KMS-11 (cell line): ENCODE results near the gene GOLGA2.

Experiments
- H2AFZ ChIP-seq: fragments of 200-600 bp; sonication (generic); 2 replicates; pipeline ENCODE4 v1.6.1; 2016; ENCODE audit warnings: antibody characterized with exemption, mixed run types, low read depth
- H3K27ac ChIP-seq: fragments of 200-600 bp; sonication (generic); 2 replicates; pipeline ENCODE4 v1.6.1; 2016; ENCODE audit warnings: mild to moderate bottlenecking, mixed run types
- H3K27me3 ChIP-seq: fragments of 200-600 bp; sonication (generic); 2 replicates; pipeline ENCODE4 v1.6.1; 2017; ENCODE audit warnings: mild to moderate bottlenecking, low read depth, mixed run types, moderate library complexity; ENCODE audit not compliant: insufficient read depth
- H3K36me3 ChIP-seq: fragments of 200-600 bp; sonication (generic); 2 replicates; pipeline ENCODE4 v1.6.1; 2017; ENCODE audit warnings: mild to moderate bottlenecking, mixed run types; ENCODE audit not compliant: insufficient read depth
- H3K4me1 ChIP-seq: fragments of 200-600 bp; sonication (generic); 2 replicates; pipeline ENCODE4 v1.6.1; 2016; ENCODE audit warnings: mild to moderate bottlenecking, low read depth, mixed run types; ENCODE audit not compliant: poor library complexity, severe bottlenecking
- H3K4me2 ChIP-seq: fragments of 200-600 bp; sonication (generic); 2 replicates; pipeline ENCODE4 v1.7.0; 2016; ENCODE audit warnings: mild to moderate bottlenecking, mixed run types
- H3K4me3 ChIP-seq: fragments of 200-600 bp; sonication (generic); IDR thresholded peaks from 2 replicates; pipeline ENCODE4 v1.6.1; 2017; ENCODE audit warnings: low read depth, low read length, mixed read lengths; ENCODE audit not compliant: insufficient read depth
- H3K79me2 ChIP-seq: fragments of 200-600 bp; sonication (generic); 2 replicates; pipeline ENCODE4 v1.6.1; 2016; ENCODE audit warnings: low read depth, mixed run types; ENCODE audit not compliant: insufficient read depth
- H3K9ac ChIP-seq: fragments of 200-600 bp; sonication (generic); 2 replicates; pipeline ENCODE4 v1.6.1; 2016; ENCODE audit warnings: mild to moderate bottlenecking, mixed run types
- H4K20me1 ChIP-seq: fragments of 200-600 bp; sonication (generic); 2 replicates; pipeline ENCODE4 v1.6.1; 2016; ENCODE audit warnings: mild to moderate bottlenecking, mixed run types; ENCODE audit not compliant: insufficient read depth
- TF ChIP-seq, protein P1 (sequence below): fragments of 200-600 bp; sonication (generic); conservative IDR thresholded peaks from 2 replicates; pipeline ENCODE4 v1.6.1; 2017; ENCODE audit warnings: low read depth, mild to moderate bottlenecking, antibody characterized with exemption, low read length, moderate library complexity, mixed read lengths

GOLGA2 gene

DNA sequence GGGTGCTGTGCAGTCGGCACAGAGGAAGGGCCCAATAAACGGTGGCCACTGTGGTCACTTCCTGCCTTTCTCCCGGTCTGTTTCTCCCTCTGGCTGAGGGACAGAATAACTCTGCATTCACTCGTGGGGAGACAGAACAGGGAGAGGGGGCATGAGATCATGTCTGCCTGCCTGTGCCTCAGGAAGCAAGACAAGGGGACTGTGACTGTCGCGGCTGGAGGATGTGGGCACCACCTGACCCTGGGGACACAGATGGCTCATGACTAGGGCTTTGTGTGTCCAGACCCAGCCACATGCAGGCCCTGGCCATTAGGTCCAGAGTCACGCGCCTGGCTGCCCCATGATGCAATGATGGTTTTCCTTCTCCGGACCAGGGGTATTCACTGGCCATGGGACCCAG, 40.6 kb upstream of the GOLGA2 start:
- Histone ChIP-seq H3K27me3 (no peaks in the 10 kb centered on the region), H3K4me2 (no peak overlapping the region), H3K27ac (no peak overlapping the region), H4K20me1 (no peaks in the 10 kb centered on the region), H3K79me2 (peaks cover 2% of the 10 kb centered on the region; the same call in 1 of the 2 replicates), H3K4me1 (peaks cover 3% of the 10 kb centered on the region), H3K9ac (no peak overlapping the region), H2AFZ (no peak overlapping the region), H3K36me3 (no peaks in the 10 kb centered on the region), H3K4me3 (no peak overlapping the region)
- TF ChIP-seq, protein P1, sequence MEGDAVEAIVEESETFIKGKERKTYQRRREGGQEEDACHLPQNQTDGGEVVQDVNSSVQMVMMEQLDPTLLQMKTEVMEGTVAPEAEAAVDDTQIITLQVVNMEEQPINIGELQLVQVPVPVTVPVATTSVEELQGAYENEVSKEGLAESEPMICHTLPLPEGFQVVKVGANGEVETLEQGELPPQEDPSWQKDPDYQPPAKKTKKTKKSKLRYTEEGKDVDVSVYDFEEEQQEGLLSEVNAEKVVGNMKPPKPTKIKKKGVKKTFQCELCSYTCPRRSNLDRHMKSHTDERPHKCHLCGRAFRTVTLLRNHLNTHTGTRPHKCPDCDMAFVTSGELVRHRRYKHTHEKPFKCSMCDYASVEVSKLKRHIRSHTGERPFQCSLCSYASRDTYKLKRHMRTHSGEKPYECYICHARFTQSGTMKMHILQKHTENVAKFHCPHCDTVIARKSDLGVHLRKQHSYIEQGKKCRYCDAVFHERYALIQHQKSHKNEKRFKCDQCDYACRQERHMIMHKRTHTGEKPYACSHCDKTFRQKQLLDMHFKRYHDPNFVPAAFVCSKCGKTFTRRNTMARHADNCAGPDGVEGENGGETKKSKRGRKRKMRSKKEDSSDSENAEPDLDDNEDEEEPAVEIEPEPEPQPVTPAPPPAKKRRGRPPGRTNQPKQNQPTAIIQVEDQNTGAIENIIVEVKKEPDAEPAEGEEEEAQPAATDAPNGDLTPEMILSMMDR, result no peak

DNA sequence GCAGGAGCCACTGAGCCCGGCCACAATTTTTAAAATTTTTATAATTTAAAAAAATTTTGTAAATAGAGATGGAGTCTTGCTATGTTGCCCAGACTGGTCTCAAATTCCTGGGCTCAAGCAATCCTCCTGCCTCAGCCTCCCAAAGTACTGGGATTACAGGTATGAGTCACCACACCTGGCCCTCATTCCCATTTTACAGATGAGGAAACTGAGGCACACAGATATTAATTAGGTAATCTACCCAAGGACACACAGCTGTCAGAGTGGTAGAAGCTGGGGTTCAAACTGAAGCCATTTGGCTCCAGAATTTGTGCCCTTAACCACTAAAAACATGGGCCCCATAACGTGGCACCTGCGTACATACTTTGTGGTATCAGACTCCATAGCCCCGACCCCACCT, 38.9 kb upstream of the GOLGA2 start:
- H3K27me3 ChIP-seq, result no peaks in the 10 kb centered on the region
- H3K79me2 ChIP-seq, result no peaks in the 10 kb centered on the region
- no peaks in the 10 kb centered on the region for H3K4me1 ChIP-seq
- H4K20me1 ChIP-seq, result no peaks in the 10 kb centered on the region
- TF ChIP-seq, protein P1, result no peak
- no peak overlapping the region for H2AFZ ChIP-seq
- H3K36me3 ChIP-seq, result no peaks in the 10 kb centered on the region
- no peak overlapping the region for H3K4me3 ChIP-seq
- no peak overlapping the region for H3K27ac ChIP-seq
- no peak overlapping the region for H3K9ac ChIP-seq
- no peak overlapping the region for H3K4me2 ChIP-seq

DNA sequence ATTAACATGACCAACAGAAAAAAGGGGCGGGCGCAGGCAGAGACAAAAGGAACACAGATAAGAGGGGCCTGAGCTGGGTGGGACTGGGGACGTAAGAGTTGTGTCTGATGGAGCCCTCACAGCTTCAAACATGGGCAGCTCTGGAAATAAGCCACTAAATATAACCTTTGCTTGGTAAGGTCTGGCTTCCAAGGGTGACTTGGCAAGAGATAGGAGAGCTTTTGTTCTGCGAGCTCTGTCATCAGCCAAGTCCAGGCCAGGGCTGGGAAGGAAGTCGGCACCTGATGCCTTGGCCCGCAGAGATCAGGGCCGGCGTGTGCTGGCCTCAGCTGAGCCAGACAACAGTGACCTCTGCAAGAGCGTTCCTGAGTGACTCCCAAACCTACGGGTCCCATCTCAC, 34.7 kb upstream of the GOLGA2 start:
- no peaks in the 10 kb centered on the region for H3K36me3 ChIP-seq
- TF ChIP-seq, protein P1, result no peak
- no peak overlapping the region for H3K27ac ChIP-seq
- H3K79me2 ChIP-seq, result no peaks in the 10 kb centered on the region
- H3K4me1 ChIP-seq, result no peaks in the 10 kb centered on the region
- no peak overlapping the region for H2AFZ ChIP-seq
- H3K4me2 ChIP-seq, result no peak overlapping the region
- H3K9ac ChIP-seq, result no peak overlapping the region
- no peak overlapping the region for H3K4me3 ChIP-seq
- no peaks in the 10 kb centered on the region for H4K20me1 ChIP-seq
- no peaks in the 10 kb centered on the region for H3K27me3 ChIP-seq

DNA sequence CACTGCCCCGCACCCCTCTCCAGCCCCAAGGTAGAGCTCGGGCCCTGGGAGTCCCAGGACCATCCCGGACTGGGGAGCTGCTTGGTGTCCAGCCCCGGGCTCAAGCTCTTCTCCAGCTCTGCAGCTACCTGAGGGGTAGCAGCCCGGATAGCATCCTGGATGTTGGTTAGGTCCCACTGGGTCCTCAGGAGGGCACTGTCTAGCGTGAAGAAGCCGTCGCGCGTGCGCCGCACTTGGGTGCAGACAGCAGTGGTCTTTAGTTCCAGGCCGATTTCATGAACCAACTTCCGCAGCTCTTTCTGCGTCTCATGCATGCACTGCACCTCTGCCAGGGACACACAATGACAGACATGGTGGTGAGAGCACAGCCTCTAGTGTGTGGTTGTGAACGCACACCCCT, 33.7 kb upstream of the GOLGA2 start:
- Histone ChIP-seq H3K9ac (no peak overlapping the region), H3K79me2 (no peaks in the 10 kb centered on the region), H3K27me3 (no peaks in the 10 kb centered on the region), H3K4me3 (no peak overlapping the region), H3K4me2 (no peak overlapping the region), H3K4me1 (no peaks in the 10 kb centered on the region), H3K27ac (no peak overlapping the region), H4K20me1 (no peaks in the 10 kb centered on the region), H2AFZ (no peak overlapping the region), H3K36me3 (no peaks in the 10 kb centered on the region)
- TF ChIP-seq, protein P1, result no peak

DNA sequence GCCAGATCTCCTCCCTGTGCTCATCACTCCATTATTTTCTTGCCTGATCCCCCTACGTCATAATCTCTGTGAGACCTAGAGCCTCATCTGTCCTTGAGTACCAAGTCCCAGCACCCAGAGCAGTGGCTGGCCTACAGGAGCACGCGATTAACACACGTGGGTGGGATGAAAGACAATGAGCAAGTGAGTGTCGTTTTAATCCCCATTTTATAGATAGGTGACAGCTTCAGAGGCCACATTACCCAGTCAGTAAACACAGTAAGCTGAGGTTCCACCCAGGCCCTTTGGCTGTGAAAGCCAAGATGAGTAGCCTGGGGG, 29.1 kb upstream of the GOLGA2 start:
- H3K4me3 ChIP-seq, result no peak overlapping the region
- TF ChIP-seq, protein P1, result no peak
- H3K79me2 ChIP-seq, result no peaks in the 10 kb centered on the region
- H3K36me3 ChIP-seq, result no peaks in the 10 kb centered on the region
- H4K20me1 ChIP-seq, result no peaks in the 10 kb centered on the region
- no peak overlapping the region for H3K4me2 ChIP-seq
- no peak overlapping the region for H2AFZ ChIP-seq
- H3K27me3 ChIP-seq, result no peaks in the 10 kb centered on the region
- no peak overlapping the region for H3K27ac ChIP-seq
- no peak overlapping the region for H3K9ac ChIP-seq
- H3K4me1 ChIP-seq, result no peaks in the 10 kb centered on the region
